Endodermal cell (in vitro differentiated cells): Measurements from ENCODE around the gene CDS2. TPM values are rescaled to one million over a fixed set of nuclear protein-coding genes. Genes with fewer than 3 reads are reported as not detected.

Experiments used
- DNase-seq: peaks from one replicate; pipeline ENCODE4 v3.0.0-alpha.2; 2017
- H3K27ac ChIP-seq: 2 replicates; pipeline ENCODE4 v1.5.1; 2013; ENCODE audit warnings: mild to moderate bottlenecking, low read depth, low read length, moderate library complexity
- H3K27me3 ChIP-seq: 2 replicates; pipeline ENCODE4 v1.6.1; 2013; ENCODE audit warnings: mild to moderate bottlenecking, low read length, moderate library complexity; ENCODE audit not compliant: insufficient read depth, control insufficient read depth, poor library complexity, severe bottlenecking
- H3K36me3 ChIP-seq: 2 replicates; pipeline ENCODE4 v1.7.0; 2013; ENCODE audit warnings: mild to moderate bottlenecking, low read length, moderate library complexity; ENCODE audit not compliant: control insufficient read depth, insufficient read depth
- H3K4me1 ChIP-seq: one replicate; pipeline ENCODE4 v1.7.0; 2013; ENCODE audit warnings: low read length; ENCODE audit not compliant: control insufficient read depth, insufficient read depth
- H3K4me3 ChIP-seq: 2 replicates; pipeline ENCODE4 v1.5.1; 2013; ENCODE audit warnings: mild to moderate bottlenecking, low read length, moderate library complexity
- H3K9ac ChIP-seq: 2 replicates; pipeline ENCODE4 v1.6.1; 2013; ENCODE audit warnings: mild to moderate bottlenecking, low read length, moderate library complexity; ENCODE audit not compliant: poor library complexity, severe bottlenecking; ENCODE audit errors: extremely low read depth
- H3K9me3 ChIP-seq: 2 replicates; pipeline ENCODE4 v1.6.1; 2013; ENCODE audit warnings: mild to moderate bottlenecking, low read length, moderate library complexity; ENCODE audit not compliant: control insufficient read depth
- H3K27ac Mint-ChIP-seq: 2 replicates; pipeline ENCODE4 v1.8.0; 2020; ENCODE audit warnings: mixed read lengths
- H3K27me3 Mint-ChIP-seq: 2 replicates; pipeline ENCODE4 v1.8.0; 2021; ENCODE audit warnings: mild to moderate bottlenecking, mixed read lengths; ENCODE audit not compliant: insufficient read depth
- H3K36me3 Mint-ChIP-seq: 2 replicates; pipeline ENCODE4 v1.8.0; 2020; ENCODE audit warnings: low read depth, mixed read lengths
- H3K4me1 Mint-ChIP-seq: 2 replicates; pipeline ENCODE4 v1.8.0; 2020; ENCODE audit warnings: mixed read lengths
- H3K4me3 Mint-ChIP-seq: 2 replicates; pipeline ENCODE4 v1.8.0; 2020; ENCODE audit warnings: mild to moderate bottlenecking, moderate library complexity, mixed read lengths
- H3K9me3 Mint-ChIP-seq: 2 replicates; pipeline ENCODE4 v1.8.0; 2020; ENCODE audit warnings: mild to moderate bottlenecking, mixed read lengths
- CTCF ChIP-seq: fragments of 200-600 bp; sonication (generic); conservative IDR thresholded peaks from 2 replicates; pipeline ENCODE4 v1.5.0; 2021; ENCODE audit warnings: antibody characterized with exemption, mild to moderate bottlenecking
- WGBS, 2 experiments: methylation state at CpG; one replicate each; pipeline versions ENCODE4 v1.1.5 to v1.1.7; 2013; ENCODE audit warnings: missing lambda C conversion rate in 2 of 2, mixed read lengths in 1 of 2; ENCODE audit not compliant: insufficient coverage in 1 of 2, insufficient read length in 1 of 2; 5-methylcytosine and 5-hydroxymethylcytosine counted together
- total RNA-seq, 2 donors: library from RNA; stranded (reverse); fragmentation: NEBNext Ultra II Directional in 1 of 2; extraction: Animal tissue kit (Norgen Biotek cat#: 25700) in 1 of 2; gene quantifications; 2 replicates in 1 of 2; 3 replicates in 1 of 2; pipeline ENCODE4 v1.2.1, GENCODE V29; 2021

Gene CDS2
- total RNA-seq, 2 donors from 2014 or later = 66.8 to 77.1 TPM

DNA sequence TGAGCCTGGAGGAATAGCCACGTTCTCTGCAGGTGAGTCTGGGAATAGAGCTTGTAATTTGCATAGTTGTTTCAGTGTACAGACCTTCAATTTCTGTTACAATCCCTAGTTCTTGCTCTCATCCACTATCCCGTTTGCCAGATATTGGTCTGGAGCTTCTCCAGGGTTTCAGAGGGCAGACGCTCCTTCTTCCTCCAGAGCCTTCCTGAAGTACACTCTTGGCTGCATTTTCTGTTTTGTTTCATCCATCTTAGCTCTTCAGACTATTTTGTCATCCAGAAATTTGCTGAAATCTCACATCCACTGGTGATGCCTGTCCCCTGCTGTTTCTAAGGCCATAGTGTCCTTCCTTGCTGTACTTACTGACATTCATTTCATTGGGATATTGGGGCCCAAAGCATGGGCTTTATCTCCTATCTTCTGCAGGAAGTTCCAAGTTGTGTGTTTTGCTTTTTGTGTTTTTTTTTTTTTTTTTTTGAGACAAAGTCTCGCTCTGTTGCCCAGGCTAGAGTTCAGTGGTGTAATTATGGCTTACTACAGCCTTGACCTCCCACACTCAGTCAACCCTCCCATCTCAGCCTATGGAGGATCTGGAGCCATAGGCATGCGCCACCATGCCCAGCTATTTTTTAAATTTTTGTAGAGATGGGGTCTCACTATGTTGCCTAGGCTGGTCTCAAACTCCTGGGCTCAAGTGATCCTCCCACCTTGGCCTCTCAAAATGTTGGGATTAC is 18.7 kb downstream of the CDS2 start:
- Histone ChIP-seq H3K27ac (no peak overlapping the region), H3K36me3 (peaks cover 18% of the 10 kb centered on the region), H3K4me3 (no peak overlapping the region), H3K27me3 (no peaks in the 10 kb centered on the region), H3K9me3 (no peaks in the 10 kb centered on the region), H3K4me1 (no peaks in the 10 kb centered on the region), H3K9ac (no peak overlapping the region)
- no peak for TF ChIP-seq CTCF
- DNase-seq = no peak
- no peak overlapping the region for H3K27ac Mint-ChIP-seq
- H3K36me3 Mint-ChIP-seq = no peaks in the 10 kb centered on the region
- no peaks in the 10 kb centered on the region for H3K27me3 Mint-ChIP-seq
- H3K9me3 Mint-ChIP-seq = no peaks in the 10 kb centered on the region
- no peak overlapping the region for H3K4me3 Mint-ChIP-seq
- peaks cover 9% of the 10 kb centered on the region for H3K4me1 Mint-ChIP-seq
- 96 to 98% methylated on average over 3 to 4 of the region's 5 CpGs for WGBS, 2 experiments

GRCh38 chr20:5146099-5146668 is 19.4 kb downstream of the CDS2 start:
- Histone ChIP-seq H3K27ac (no peak overlapping the region), H3K9me3 (no peaks in the 10 kb centered on the region), H3K4me3 (no peak overlapping the region), H3K27me3 (no peaks in the 10 kb centered on the region), H3K36me3 (peaks cover 18% of the 10 kb centered on the region), H3K9ac (no peak overlapping the region), H3K4me1 (no peaks in the 10 kb centered on the region)
- no peak for TF ChIP-seq CTCF
- WGBS, 2 experiments = 93 to 95% methylated on average over 2 to 6 of the region's 6 CpGs
- Mint-ChIP-seq H3K36me3 (no peaks in the 10 kb centered on the region), H3K27ac (no peak overlapping the region), H3K4me3 (no peak overlapping the region), H3K27me3 (no peaks in the 10 kb centered on the region), H3K4me1 (peaks cover 13% of the 10 kb centered on the region), H3K9me3 (no peaks in the 10 kb centered on the region)
- DNase-seq = no peak

- Histone ChIP-seq H3K27ac (no peak overlapping the region), H3K36me3 (peaks cover 19% of the 10 kb centered on the region), H3K4me1 (no peaks in the 10 kb centered on the region), H3K27me3 (no peaks in the 10 kb centered on the region), H3K9me3 (no peaks in the 10 kb centered on the region), H3K9ac (no peak overlapping the region), H3K4me3 (no peak overlapping the region)
- Mint-ChIP-seq H3K27ac (no peak overlapping the region), H3K36me3 (peaks cover 2% of the 10 kb centered on the region), H3K27me3 (no peaks in the 10 kb centered on the region), H3K4me3 (no peak overlapping the region), H3K4me1 (peaks cover 9% of the 10 kb centered on the region), H3K9me3 (no peaks in the 10 kb centered on the region)
- DNase-seq = no peak
- TF ChIP-seq CTCF = no peak
- WGBS, 2 experiments = 75% methylated on average over 2 of the region's 2 CpGs; no CpG with 5 or more reads in 1 of the 2 experiments
Measured at GRCh38 chr20:5146871-5147592, 20.2 kb downstream of the CDS2 start.
